ENCODE results near the gene HOMER2.

HOMER2 gene

DNA sequence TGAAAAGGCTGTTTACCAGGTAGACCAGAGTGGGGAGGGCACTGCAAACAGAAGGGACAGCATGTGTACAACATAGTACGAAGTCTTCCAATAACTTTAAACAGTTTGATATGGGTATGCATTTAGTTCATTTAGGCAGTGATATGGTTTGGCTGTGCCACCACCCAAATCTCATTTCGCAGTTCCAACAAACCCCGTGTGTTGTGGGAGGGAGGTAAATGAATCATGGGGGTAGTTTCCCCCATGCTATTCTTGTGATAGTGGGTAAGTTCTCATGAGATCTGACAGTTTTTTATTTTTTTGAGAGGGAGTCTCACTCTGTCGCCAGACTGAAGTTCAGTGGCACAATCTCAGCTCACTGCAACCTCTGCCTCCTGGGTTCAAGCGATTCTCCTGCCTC is 25.9 kb upstream of the HOMER2 start:
- no peak overlapping the region for H3K4me3 ChIP-seq (ENCODE audit: low read depth, low read length)
- no peak for DNase-seq (ENCODE audit: low read depth)
- TF ChIP-seq, protein P1, sequence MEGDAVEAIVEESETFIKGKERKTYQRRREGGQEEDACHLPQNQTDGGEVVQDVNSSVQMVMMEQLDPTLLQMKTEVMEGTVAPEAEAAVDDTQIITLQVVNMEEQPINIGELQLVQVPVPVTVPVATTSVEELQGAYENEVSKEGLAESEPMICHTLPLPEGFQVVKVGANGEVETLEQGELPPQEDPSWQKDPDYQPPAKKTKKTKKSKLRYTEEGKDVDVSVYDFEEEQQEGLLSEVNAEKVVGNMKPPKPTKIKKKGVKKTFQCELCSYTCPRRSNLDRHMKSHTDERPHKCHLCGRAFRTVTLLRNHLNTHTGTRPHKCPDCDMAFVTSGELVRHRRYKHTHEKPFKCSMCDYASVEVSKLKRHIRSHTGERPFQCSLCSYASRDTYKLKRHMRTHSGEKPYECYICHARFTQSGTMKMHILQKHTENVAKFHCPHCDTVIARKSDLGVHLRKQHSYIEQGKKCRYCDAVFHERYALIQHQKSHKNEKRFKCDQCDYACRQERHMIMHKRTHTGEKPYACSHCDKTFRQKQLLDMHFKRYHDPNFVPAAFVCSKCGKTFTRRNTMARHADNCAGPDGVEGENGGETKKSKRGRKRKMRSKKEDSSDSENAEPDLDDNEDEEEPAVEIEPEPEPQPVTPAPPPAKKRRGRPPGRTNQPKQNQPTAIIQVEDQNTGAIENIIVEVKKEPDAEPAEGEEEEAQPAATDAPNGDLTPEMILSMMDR (IDR thresholded peaks at IDR 0.05; ENCODE audit: low read depth, low read length, missing control alignments) = no peak
- in situ Hi-C loops (cut with HindIII; ENCODE audit: low sequenced_read_pairs) = no loop called here

DNA sequence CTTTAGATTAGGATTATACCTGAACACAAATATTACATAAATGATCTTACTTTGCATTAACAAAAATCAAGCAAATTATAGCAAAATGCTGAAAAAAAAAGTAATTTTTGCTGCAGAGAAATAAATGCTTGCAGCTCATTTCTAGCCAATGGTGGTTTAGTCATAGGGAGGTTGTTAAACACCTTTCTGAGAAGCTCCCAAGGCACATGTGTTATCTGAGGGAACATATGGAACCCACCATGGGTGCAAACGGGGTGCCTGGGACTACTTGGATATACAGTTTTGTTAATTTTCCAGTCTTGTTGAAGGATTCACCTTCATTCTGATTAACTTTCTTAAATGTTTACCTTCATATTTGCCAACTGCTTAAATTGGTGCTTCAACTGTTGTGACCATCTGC is 24.6 kb upstream of the HOMER2 start:
- TF ChIP-seq, protein P1 (IDR thresholded peaks at IDR 0.05; ENCODE audit: low read depth, low read length, missing control alignments) = no peak
- no peak for DNase-seq (ENCODE audit: low read depth)
- in situ Hi-C loops (cut with HindIII; ENCODE audit: low sequenced_read_pairs) = no loop called here
- no peak overlapping the region for H3K4me3 ChIP-seq (ENCODE audit: low read depth, low read length)

DNA sequence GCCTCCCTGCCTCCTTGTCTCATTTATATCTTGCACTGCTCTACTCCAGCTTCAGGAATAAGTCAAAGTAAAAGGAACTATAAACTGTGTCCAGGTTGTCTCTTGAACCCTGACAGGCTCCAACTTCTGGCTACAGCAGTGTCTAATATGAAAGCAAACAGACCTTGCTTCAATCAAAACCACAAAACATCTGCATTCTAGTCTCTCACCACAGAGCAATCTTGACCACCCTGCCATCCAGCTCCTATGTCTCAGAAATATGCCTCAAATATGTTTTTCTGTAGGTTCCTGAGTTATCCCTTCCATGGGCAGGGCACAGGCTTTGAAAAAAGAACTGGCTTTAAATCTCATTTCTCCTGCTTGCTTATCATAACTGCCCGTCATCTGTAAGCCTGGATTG is 20.5 kb upstream of the HOMER2 start:
- TF ChIP-seq, protein P1 (IDR thresholded peaks at IDR 0.05; ENCODE audit: low read depth, low read length, missing control alignments) = no peak
- in situ Hi-C loops (cut with HindIII; ENCODE audit: low sequenced_read_pairs) = no loop called here
- no peak for DNase-seq (ENCODE audit: low read depth)
- no peak overlapping the region for H3K4me3 ChIP-seq (ENCODE audit: low read depth, low read length)

DNA sequence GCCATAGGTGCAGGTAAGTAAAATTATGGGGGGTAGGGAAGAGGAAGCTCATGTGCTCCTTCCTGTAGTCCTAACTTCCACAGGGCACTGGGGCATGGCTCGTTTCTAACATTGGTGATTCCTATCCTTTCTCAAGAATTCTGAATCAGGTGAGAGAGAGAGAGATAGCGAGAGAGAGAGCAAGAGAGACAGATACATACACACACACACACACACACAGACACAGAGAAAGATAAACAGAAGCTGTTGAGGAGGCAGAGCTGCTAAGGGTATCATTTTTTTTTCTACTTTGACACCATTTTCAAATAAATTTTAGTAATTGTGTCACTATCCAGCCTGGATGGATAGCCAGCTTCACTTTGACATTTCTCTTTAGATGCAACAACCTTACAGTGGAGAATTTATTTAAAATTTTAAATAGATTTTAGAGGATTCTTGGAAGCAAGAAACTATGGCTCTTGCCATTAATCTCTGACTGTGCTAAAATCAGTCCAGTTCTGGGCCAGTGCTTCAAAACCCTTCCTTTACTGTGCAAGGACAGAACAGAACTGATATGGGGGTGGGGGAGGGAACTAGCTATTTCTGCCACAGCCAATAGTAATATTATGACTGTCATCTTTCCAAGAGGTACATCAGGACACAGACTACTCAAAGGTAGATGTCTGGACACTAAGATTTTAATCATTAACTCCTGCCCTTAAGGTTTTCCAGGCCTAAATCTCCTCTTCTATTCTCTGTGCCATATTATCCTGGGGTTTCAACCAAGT is 18.9 kb upstream of the HOMER2 start:
- in situ Hi-C loops (cut with HindIII; ENCODE audit: low sequenced_read_pairs) = no loop called here
- TF ChIP-seq, protein P1 (IDR thresholded peaks at IDR 0.05; ENCODE audit: low read depth, low read length, missing control alignments) = no peak
- DNase-seq (ENCODE audit: low read depth) = no peak
- H3K4me3 ChIP-seq (ENCODE audit: low read depth, low read length) = no peak overlapping the region

DNA sequence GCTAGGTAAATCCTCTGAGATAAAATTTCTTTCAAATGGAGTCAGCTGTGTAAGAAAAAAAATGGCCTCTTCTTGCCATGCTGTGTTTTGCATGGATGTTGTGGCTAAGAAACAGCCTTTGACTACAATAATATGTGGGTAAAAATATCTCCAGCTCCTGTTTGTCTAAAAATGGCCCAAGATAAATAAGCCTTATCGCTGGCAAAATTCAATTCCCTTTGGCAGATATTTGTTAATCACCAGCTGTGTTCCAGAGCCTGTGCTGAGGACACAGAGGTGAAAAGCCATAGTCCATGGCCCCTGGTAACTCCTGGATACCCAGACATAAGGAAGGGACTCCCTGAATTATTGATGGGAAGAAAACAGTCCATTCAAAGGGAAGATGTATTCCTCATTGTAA is 18.2 kb upstream of the HOMER2 start:
- TF ChIP-seq, protein P1 (IDR thresholded peaks at IDR 0.05; ENCODE audit: low read depth, low read length, missing control alignments) = no peak
- no peak for DNase-seq (ENCODE audit: low read depth)
- H3K4me3 ChIP-seq (ENCODE audit: low read depth, low read length) = no peak overlapping the region
- in situ Hi-C loops (cut with HindIII; ENCODE audit: low sequenced_read_pairs) = no loop called here

DNA sequence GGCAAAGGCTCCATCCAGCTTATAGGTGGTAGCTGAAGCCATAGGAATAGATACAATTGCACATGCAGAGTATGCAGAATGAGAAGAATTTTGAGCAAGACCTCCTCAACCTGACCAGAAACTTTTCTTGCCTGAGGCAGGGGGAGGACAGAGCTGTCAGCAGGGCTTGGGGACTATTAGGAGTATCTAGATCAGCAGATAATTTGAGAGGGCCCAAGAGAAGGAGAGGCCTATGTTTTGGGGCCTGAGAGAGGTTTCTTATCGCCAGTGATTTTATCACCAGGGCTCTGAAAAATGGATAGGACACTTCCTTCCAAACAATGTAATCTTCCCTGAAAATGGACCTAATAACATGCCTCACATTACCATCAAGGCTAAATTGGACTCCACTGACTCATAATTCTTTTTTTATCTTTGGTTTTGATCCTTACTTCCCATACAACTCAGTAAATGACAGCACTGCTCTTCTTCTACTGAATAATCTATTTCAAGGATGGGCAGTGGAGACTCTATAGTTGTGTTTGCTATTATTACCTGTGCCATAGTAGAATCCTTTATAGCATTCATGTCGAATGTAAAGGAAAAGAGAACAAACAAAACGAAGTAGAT is 17.7 kb upstream of the HOMER2 start:
- DNase-seq (ENCODE audit: low read depth) = no peak
- in situ Hi-C loops (cut with HindIII; ENCODE audit: low sequenced_read_pairs) = no loop called here
- H3K4me3 ChIP-seq (ENCODE audit: low read depth, low read length) = no peak overlapping the region
- TF ChIP-seq, protein P1 (IDR thresholded peaks at IDR 0.05; ENCODE audit: low read depth, low read length, missing control alignments) = no peak
